ENCODE results near the gene EXOSC2. TPM values are rescaled to one million over a fixed set of nuclear protein-coding genes. Genes with fewer than 3 reads are reported as not detected.

Gene EXOSC2
- polyA plus RNA-seq, 1 donor from 2014 or later, result 23.2 TPM

DNA sequence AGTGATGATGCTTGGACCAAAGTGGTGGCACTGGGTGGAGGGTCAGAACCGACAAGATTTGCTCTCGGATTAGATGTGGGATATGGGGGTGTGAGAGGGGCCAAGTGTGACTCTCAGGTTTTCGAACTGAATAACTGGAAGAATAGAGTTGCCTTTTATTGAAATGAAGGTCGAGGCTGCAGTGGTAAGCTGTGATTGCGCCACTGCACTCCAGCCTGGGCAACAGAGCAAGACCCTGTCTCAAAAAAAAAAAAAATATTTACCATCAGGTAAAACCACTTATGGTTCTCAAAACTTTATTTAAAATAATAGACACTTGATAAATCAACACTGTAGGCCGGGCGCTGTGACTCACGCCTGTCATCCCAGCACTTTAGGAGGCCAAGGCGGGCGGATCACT lies 27.2 kb downstream of the EXOSC2 start:
- no peaks in the 10 kb centered on the region for H3K27me3 Mint-ChIP-seq
- H3K4me3 Mint-ChIP-seq, result no peak overlapping the region
- H3K4me1 Mint-ChIP-seq, result peaks cover 4 to 18% (median 6%) of the 10 kb centered on the region in 3 donors
- H3K36me3 Mint-ChIP-seq, result no peaks in the 10 kb centered on the region
- no peaks in the 10 kb centered on the region for H3K9me3 Mint-ChIP-seq
- H3K27ac Mint-ChIP-seq, result no peak overlapping the region

- H3K4me3 Mint-ChIP-seq, result no peak overlapping the region
- H3K36me3 Mint-ChIP-seq, result peaks cover 4% of the 10 kb centered on the region
- H3K27me3 Mint-ChIP-seq, result no peaks in the 10 kb centered on the region
- H3K27ac Mint-ChIP-seq, result peak overlapping the region in 1 of 3 donors; percentile 53
- H3K4me1 Mint-ChIP-seq, result peaks cover 5 to 18% (median 5%) of the 10 kb centered on the region in 3 donors
- H3K9me3 Mint-ChIP-seq, result peaks cover 0 to 4% (median 0%) of the 10 kb centered on the region in 3 donors
These were observed 35.1 kb downstream of the EXOSC2 start for GRCh38 chr9:130728721-130729120.

- peaks cover 4% of the 10 kb centered on the region for H3K36me3 Mint-ChIP-seq
- no peaks in the 10 kb centered on the region for H3K27me3 Mint-ChIP-seq
- peak overlapping the region in 1 of 3 donors; percentile 53 for H3K27ac Mint-ChIP-seq
- H3K4me1 Mint-ChIP-seq, result peaks cover 5 to 18% (median 5%) of the 10 kb centered on the region in 3 donors
- peaks cover 0 to 4% (median 0%) of the 10 kb centered on the region in 3 donors for H3K9me3 Mint-ChIP-seq
- no peak overlapping the region for H3K4me3 Mint-ChIP-seq
These were observed 35.6 kb downstream of the EXOSC2 start for GRCh38 chr9:130729145-130729544.

DNA sequence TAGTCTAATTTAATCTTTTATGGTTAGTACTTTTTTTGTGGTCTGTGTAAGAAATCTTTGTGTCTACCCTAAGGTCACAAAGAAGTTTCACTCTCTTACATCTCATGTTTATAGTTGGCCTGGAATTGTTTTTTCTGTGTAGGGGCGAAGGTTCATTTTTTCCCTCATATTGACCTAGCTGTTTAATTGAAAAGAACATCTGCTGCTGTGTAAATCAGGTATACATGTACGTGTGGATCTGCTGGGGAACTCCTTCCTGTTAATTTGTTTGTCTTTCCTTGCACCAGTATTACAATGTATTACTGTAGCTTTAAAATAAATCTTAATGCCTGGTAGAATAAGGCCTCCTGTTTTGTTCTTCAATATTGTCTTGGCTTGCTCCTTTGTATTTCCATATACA lies 37.8 kb downstream of the EXOSC2 start:
- no peak overlapping the region for H3K4me3 Mint-ChIP-seq
- H3K4me1 Mint-ChIP-seq, result peaks cover 1 to 18% (median 5%) of the 10 kb centered on the region in 3 donors
- peaks cover 5% of the 10 kb centered on the region for H3K36me3 Mint-ChIP-seq
- H3K27me3 Mint-ChIP-seq, result no peaks in the 10 kb centered on the region
- no peak overlapping the region for H3K27ac Mint-ChIP-seq
- H3K9me3 Mint-ChIP-seq, result peaks cover 0 to 4% (median 0%) of the 10 kb centered on the region in 3 donors

DNA sequence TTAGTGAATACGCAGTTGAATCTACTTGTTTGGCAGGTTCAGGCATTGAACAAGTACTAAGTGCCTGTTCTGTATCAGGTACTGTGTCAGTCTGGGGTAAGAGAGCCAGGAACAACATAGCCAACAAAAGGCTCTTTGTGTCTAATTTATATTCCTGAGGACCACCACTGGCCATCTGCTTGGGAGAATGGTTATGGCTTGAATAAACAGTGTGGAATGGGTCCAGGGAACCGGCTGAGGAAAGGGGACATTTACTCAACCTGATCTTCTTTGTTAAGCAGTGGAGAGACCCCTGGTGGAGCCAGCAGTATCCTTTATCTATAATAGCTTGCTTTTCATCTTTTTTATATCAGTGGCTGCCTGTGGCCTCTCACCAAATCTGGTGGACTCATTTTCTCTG lies 38.6 kb downstream of the EXOSC2 start:
- H3K4me3 Mint-ChIP-seq, result no peak overlapping the region
- H3K27me3 Mint-ChIP-seq, result no peaks in the 10 kb centered on the region
- H3K9me3 Mint-ChIP-seq, result peaks cover 0 to 4% (median 0%) of the 10 kb centered on the region in 3 donors
- H3K4me1 Mint-ChIP-seq, result peaks cover 1 to 18% (median 5%) of the 10 kb centered on the region in 3 donors
- peaks cover 7% of the 10 kb centered on the region for H3K36me3 Mint-ChIP-seq
- no peak overlapping the region for H3K27ac Mint-ChIP-seq

GRCh38 chr9:130732793-130733221 lies 39.2 kb downstream of the EXOSC2 start:
- Mint-ChIP-seq H3K4me1 (peaks cover 1 to 18% (median 5%) of the 10 kb centered on the region in 3 donors), H3K4me3 (no peak overlapping the region), H3K9me3 (peaks cover 0 to 4% (median 0%) of the 10 kb centered on the region in 3 donors), H3K27me3 (no peaks in the 10 kb centered on the region), H3K27ac (no peak overlapping the region), H3K36me3 (peaks cover 5% of the 10 kb centered on the region)

- no peaks in the 10 kb centered on the region for H3K9me3 Mint-ChIP-seq
- H3K4me1 Mint-ChIP-seq, result peaks cover 1 to 12% (median 5%) of the 10 kb centered on the region in 3 donors
- no peak overlapping the region for H3K4me3 Mint-ChIP-seq
- no peaks in the 10 kb centered on the region for H3K27me3 Mint-ChIP-seq
- H3K36me3 Mint-ChIP-seq, result peaks cover 8% of the 10 kb centered on the region
- no peak overlapping the region for H3K27ac Mint-ChIP-seq
These were observed 42.0 kb downstream of the EXOSC2 start for GRCh38 chr9:130735566-130735965.

DNA sequence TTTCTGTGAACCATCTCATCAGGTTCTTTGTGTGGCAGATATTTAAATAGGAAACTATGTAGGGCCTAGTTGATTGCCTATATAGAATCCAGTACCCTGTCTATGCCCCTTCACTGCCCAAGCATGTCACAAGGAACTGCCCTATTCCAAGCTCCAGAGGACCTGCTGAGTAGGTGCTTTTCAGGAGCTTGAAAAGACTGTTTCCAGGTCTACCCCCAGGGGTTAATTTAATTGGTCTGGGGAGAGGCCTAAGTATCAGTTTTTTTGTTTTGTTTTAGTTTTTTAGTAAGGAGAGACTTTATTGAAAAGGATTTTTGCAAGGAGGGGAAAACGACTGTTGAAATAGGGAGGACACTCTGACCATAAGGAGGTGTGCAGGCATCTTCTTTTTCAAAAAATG lies 43.3 kb downstream of the EXOSC2 start:
- Mint-ChIP-seq H3K4me1 (peaks cover 1 to 8% (median 5%) of the 10 kb centered on the region in 3 donors), H3K36me3 (peaks cover 11% of the 10 kb centered on the region), H3K9me3 (peaks cover 0 to 2% (median 0%) of the 10 kb centered on the region in 3 donors), H3K4me3 (no peak overlapping the region), H3K27me3 (no peaks in the 10 kb centered on the region), H3K27ac (no peak overlapping the region)

- Mint-ChIP-seq H3K27me3 (no peaks in the 10 kb centered on the region), H3K4me1 (peaks cover 0 to 2% (median 0%) of the 10 kb centered on the region in 3 donors), H3K9me3 (peaks cover 0 to 2% (median 0%) of the 10 kb centered on the region in 3 donors), H3K36me3 (peaks cover 11% of the 10 kb centered on the region), H3K27ac (no peak overlapping the region), H3K4me3 (no peak overlapping the region)
These were observed 44.7 kb downstream of the EXOSC2 start for GRCh38 chr9:130738281-130738680.

- Mint-ChIP-seq H3K4me3 (no peak overlapping the region), H3K27ac (no peak overlapping the region), H3K9me3 (peaks cover 0 to 2% (median 0%) of the 10 kb centered on the region in 3 donors), H3K36me3 (peaks cover 11% of the 10 kb centered on the region), H3K27me3 (no peaks in the 10 kb centered on the region), H3K4me1 (peaks cover 0 to 2% (median 0%) of the 10 kb centered on the region in 3 donors)
These were observed 45.5 kb downstream of the EXOSC2 start for GRCh38 chr9:130739081-130739480.

DNA sequence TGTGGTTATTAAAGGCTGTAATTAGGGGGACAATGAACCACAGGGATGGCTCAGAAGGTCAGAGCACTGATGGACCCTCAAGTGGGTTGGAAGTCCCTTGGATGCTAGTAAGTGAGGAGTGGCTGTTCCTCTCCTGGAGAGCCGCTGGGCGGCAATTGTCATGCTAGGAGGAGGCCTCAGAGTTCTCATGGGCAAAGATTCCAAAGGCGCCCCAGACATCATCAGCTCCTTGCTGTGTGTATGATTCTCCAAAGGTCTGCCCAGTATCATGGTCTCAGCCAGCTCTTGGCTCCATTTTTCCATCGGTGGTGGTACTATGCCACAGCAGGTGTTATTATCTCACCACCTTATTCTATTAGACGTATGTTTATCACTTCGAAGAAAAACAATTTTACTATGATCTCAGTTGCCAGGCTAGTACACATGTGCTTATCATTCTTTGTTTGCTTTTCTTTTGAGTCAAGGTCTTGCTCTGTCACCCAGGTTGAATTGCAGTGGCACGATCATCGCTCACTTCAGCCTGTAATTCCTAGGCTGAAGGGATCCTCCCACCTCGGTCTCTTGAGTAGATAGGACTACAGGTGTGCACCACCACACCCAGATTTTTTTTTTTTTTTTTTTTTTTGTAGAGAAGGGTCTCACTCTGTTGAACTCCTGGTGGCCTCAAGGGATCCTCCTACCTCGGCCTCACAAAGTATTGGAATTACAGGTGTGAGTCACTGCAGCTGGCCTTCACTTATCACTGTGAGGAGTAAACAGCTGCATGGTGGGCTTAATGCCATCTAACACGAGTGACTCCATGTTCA lies 46.8 kb downstream of the EXOSC2 start:
- Mint-ChIP-seq H3K9me3 (peaks cover 0 to 2% (median 0%) of the 10 kb centered on the region in 3 donors), H3K27ac (no peak overlapping the region), H3K27me3 (no peaks in the 10 kb centered on the region), H3K4me3 (no peak overlapping the region), H3K4me1 (peaks cover 0 to 3% (median 0%) of the 10 kb centered on the region in 3 donors), H3K36me3 (peaks cover 9% of the 10 kb centered on the region)

- Mint-ChIP-seq H3K36me3 (peaks cover 7% of the 10 kb centered on the region), H3K27ac (no peak overlapping the region), H3K4me1 (peaks cover 0 to 3% (median 0%) of the 10 kb centered on the region in 3 donors), H3K4me3 (no peak overlapping the region), H3K9me3 (peaks cover 0 to 2% (median 0%) of the 10 kb centered on the region in 3 donors), H3K27me3 (no peaks in the 10 kb centered on the region)
These were observed 47.4 kb downstream of the EXOSC2 start for GRCh38 chr9:130741024-130741305.

GRCh38 chr9:130741831-130742449 lies 48.4 kb downstream of the EXOSC2 start:
- Mint-ChIP-seq H3K4me3 (no peak overlapping the region), H3K27me3 (no peaks in the 10 kb centered on the region), H3K4me1 (peaks cover 0 to 3% (median 0%) of the 10 kb centered on the region in 3 donors), H3K27ac (no peak overlapping the region), H3K9me3 (peaks cover 0 to 4% (median 2%) of the 10 kb centered on the region in 3 donors), H3K36me3 (peaks cover 6% of the 10 kb centered on the region)

DNA sequence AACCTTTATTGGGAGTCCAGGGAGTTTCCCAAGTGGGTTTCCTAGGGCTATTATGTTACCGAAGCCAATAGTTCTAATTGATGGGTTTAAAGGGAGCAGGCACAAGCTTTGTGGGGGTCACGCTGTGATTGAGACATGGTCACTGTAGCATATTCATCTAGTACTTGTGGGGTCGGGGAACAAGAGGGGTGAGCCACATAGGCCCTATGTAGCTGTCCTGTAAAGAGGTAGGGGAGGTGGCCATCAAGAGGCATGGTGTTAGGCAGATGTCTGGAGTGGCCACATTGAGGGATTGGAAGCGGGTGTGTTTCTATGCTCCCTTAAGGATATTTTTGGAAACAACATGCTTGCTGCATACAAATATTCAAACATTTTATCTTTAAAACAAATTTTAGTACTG lies 50.1 kb downstream of the EXOSC2 start:
- Mint-ChIP-seq H3K27ac (no peak overlapping the region), H3K9me3 (peaks cover 0 to 4% (median 2%) of the 10 kb centered on the region in 3 donors)

DNA sequence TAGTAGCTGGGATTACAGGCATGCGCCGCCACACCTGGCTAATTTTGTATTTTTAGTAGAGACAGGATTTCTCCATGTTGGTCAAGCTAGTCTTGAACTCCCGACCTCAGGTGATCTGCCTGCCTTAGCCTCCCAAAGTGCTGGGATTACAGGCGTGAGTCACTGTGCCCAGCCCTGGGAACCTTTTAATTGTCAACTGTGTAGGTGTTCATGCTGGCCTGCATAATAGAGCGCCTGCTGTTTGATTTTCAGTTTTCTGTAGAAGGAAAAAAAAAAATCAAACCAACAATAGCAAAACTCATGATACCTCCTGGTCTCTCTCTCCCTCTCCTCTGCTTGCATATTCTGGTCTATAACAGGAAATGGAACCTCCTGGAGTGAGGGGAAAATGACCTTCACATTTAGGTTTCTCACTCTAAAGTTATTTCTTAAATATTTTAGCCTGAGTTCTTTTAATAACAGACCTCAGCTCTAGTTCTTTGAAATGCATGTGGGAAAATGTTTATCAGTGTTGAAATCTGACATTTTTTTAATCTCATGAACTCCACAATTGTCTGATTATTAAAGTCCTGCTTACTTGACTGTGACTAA lies 51.7 kb downstream of the EXOSC2 start:
- H3K4me1 Mint-ChIP-seq, result peaks cover 0 to 3% (median 0%) of the 10 kb centered on the region in 3 donors
- peaks cover 0 to 4% (median 2%) of the 10 kb centered on the region in 3 donors for H3K9me3 Mint-ChIP-seq
- H3K36me3 Mint-ChIP-seq, result peaks cover 5% of the 10 kb centered on the region
- H3K27ac Mint-ChIP-seq, result no peak overlapping the region
- H3K27me3 Mint-ChIP-seq, result no peaks in the 10 kb centered on the region
- H3K4me3 Mint-ChIP-seq, result no peak overlapping the region

More for the DNA sequence above, 50.1 kb downstream of the EXOSC2 start:
- Mint-ChIP-seq H3K36me3 (peaks cover 6% of the 10 kb centered on the region), H3K4me3 (no peak overlapping the region), H3K4me1 (peaks cover 0 to 3% (median 0%) of the 10 kb centered on the region in 3 donors), H3K27me3 (no peaks in the 10 kb centered on the region)

All from IgD-negative memory B cell (primary cell).